Fibroblast of skin of left quadriceps (primary cell): ENCODE data around the gene VAMP4.
A peak's percentile ranks its signal among the peaks of the same experiment; 100 is the strongest.
"Not testable (repeated sequence)": the region's sequence is repeated elsewhere in the genome, so short reads cannot be mapped to it uniquely, and the experiment has no call there.

Experiments used
- DNase-seq, 2 experiments: peaks; one replicate each; pipeline ENCODE4 v3.0.0-alpha.2; 2013; ENCODE audit warnings: low read depth in 2 of 2

The VAMP4 gene

GRCh38 chr1:171751221-171751620 is 9.4 kb upstream of the VAMP4 start:
- DNase-seq, result no peak

- DNase-seq, result no peak
These were observed 6.8 kb upstream of the VAMP4 start for GRCh38 chr1:171748651-171749050.

DNA sequence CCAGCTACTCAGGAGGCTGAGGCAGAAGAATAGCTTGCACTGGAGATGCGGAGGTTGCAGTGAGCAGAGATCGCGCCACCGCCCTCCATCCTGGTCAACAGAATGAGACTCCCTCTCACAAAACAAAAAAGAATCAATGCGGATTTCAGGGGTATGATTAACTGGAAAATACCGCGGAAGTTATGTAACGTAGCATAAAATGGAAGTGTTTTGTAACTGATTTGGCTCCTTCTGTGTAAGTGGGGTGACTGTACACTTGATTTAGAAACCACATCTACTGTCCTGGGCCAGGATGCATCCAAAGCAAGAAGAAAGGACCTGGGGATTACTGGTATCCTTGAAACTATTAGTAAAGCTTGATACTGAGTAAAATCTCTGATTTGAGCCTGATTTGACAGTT is 3.1 kb upstream of the VAMP4 start:
- DNase-seq, result no peak

DNA sequence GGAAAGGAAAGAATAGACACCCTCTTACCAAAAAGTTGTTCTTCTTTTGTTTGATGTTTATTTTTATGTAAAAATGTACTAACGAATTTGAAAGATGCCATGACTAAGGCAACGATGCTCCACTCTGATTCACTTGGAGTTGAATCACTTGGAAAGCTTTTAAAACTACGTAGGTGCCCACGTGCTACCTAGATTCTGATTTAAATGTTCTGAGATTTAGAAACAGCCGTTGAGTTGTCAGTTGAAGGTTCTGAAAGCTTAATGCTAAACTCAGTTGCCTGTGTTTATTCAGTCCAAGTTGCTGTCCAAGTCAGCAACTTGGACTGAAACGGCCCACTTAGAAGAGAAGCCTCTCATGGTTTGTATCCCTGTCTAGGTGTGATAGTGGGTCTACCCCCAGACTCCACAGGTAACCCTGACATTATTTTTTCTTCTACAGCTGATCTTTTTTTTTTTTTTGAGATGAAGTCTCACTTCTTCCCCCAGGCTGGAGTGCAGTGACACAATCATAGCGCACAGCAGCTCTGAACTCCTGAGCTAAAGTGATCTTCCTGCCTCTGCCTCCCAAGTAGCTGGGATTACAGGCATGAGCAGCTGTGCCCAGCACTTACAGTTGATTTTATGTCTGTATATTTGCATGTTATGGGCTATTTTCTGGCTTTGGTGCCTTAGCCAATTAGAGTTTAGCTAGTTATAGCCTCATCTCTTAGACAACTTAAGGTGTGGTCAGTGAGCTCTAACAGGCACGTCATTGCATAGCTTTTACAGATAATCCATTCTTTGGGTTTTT is 1.4 kb upstream of the VAMP4 start:
- no peak for DNase-seq

GRCh38 chr1:171742577-171742922 is 685 bp upstream of the VAMP4 start:
- DNase-seq, result no peak

- no peak for DNase-seq
These were observed 636 bp downstream of the VAMP4 start for GRCh38 chr1:171740987-171741871.

DNA sequence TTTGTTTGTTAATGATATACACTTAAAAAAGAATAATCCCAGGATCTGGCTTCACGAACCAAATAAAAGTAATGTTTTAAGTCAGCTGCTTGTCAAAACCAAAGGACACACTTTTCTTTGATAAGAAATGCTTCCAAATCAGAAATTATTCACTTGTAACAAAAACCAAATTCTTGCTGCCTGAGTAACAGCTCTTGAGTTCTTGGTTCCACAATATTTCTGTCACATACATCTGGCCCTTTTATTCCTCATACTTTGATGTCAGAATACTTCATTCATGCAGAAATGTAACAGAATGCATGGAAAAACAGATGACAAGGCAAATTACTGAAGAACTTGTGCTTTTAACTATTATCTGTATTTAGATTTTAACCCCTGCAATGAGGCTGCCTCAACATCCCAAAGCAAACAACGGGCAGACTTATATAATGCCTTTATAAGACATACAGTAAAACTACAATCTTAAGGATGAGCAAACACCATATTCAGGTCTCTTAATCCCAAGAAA is 1.5 kb downstream of the VAMP4 start:
- no peak for DNase-seq

DNA sequence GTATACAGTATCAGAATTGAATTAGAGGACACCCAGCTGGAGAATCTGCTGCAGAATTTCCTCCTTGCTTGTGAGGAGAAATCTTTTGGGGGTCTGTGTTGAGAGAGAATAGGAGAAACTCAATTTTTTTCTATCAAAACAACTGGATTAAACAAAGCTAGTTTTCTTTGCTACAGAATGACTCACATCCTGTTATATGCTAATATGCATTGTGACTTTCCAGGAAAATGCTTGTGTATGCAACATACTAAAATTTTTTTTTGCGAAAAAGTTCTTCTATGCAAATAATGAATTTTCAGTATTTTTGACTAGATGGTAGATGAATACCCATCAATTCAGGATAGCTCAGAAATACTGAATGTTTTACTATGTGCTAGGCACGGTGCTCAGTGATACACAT is 2.2 kb downstream of the VAMP4 start:
- no peak for DNase-seq

GRCh38 chr1:171738911-171739310 is 3.0 kb downstream of the VAMP4 start:
- peak; percentile 54 to 61 for DNase-seq

- DNase-seq, result no peak
These were observed 5.7 kb downstream of the VAMP4 start for GRCh38 chr1:171736196-171736595.

- DNase-seq, result no peak
These were observed 11.8 kb downstream of the VAMP4 start for GRCh38 chr1:171730052-171730451.

DNA sequence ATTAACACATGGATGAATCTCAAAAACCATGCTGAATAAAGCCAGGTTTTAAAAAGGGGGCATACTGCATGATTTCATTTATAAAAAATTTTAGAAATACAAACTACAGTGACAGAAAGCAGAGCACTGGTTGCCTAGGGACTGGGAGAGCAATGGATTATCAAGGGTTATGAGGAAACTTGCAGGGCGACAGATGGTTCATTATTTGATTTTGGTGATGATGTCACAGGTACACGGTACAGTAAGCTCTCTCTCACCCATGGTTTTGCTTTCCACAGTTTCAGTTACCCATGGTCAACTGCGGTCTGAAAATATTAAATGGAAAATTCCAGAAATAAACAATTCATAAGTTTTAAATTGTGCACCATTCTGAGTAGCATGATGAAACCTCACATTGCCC is 14.1 kb downstream of the VAMP4 start:
- DNase-seq, result no peak

- not testable (repeated sequence) for DNase-seq
These were observed 18.7 kb downstream of the VAMP4 start for GRCh38 chr1:171723180-171723579.

DNA sequence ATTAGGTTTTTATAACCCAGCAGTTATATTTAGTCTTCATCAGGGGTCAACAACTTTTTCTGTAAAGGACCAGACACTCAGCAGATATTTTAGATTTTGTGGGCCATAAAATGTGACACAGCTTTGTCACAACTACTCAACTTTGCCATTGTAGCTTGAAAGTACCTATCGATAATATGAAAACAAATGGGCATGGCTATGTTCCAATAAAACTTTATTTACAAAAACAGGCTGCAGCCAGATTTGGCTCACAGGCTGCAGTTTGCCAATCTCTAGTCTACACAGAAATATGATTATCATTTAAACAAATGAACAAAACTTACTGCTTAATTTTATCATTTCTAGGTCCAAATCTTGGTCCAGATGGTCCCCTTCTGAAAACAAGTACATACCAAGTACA is 23.0 kb downstream of the VAMP4 start:
- no peak for DNase-seq

DNA sequence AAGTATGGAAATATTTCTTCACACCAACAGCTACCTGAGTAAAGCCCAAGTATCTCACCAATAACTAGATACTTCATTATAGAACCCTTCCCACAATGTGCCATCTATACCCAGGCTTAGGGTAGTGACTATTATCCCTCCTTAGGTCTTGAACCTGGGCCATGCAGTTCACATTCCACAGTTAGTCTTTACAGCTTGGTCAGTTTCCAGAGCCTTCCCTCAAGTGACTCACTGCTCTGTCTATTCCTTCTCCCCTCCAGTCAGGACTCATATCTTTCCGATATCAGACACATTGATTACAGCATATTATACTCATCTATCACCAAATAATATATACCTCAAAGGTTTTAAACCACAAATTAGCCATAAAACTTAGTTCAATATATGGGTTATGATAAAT is 23.6 kb downstream of the VAMP4 start:
- DNase-seq, result no peak

DNA sequence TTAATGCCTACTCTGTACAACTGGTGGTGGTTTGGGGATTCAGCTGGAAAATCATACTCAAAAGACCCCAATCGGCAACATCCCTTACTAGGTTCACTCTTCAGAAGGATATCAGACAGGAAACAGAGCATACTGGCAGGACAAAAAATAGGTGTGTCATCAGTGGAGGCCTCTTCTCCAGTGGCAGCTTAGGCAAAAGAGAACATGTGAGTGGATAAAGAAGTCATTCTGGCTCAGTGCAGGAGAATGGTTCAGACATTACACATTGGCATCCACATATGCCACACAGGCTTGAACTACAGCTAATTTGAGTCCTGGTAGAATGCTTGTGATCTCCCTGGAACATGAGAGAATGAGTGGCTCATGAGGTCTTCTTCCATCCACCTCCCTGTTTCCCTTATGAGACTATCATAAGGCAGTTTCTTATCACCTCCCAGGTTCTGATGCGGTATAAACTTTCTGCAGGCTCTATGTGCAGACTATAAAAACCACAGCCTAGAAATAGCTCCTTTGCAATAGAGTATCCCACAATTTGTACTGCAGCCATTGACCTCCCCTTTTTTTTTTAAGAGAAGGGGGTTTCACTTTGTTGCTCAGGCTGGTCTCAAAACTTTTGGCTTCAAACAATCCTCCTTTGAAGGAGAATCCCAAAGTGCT is 24.7 kb downstream of the VAMP4 start:
- DNase-seq, result no peak

DNA sequence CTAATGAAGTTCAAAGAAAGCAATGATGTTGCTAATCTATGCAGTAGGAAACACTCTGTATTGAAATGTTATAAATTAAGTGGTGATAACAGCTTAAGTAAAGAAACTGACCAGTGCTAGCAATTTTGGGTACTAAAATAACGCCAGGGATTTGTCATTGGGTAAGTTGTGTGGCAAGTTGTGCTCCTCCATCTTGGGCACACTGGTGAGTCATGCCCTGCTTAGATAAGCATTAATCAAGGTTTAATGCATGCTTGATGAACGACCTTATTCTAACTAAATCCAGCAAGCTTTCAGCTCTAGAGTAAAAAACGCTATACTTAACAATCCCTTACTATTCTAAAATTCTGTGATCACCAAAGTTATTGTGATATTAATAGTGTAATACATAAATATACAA is 25.2 kb downstream of the VAMP4 start:
- DNase-seq, result no peak

- no peak for DNase-seq
These were observed 26.0 kb downstream of the VAMP4 start for GRCh38 chr1:171715813-171716251.

GRCh38 chr1:171712341-171712740 is 29.5 kb downstream of the VAMP4 start:
- no peak for DNase-seq

GRCh38 chr1:171711643-171712042 is 30.2 kb downstream of the VAMP4 start:
- no peak for DNase-seq

GRCh38 chr1:171707583-171707982 is 34.3 kb downstream of the VAMP4 start:
- no peak for DNase-seq

DNA sequence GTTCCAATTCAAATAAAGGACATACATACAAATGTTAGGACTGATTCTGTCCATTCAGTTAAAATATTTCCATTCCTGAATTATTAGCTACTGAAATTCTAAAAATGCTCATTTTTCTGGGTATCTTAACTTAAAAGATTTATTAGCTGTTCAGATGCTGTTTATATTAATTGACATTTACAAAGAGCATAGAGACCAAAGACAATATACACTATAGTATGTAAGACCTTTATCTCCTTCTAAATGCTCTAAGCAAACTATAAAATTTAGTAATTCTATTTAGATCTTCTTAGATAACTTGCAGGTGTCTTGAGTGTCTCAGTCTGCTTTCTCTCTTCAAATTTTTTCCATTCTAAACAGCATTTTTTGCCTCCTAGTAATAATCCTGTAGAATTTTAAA is 39.3 kb downstream of the VAMP4 start:
- no peak for DNase-seq
